MM.1S (cell line): Measurements from ENCODE around the gene AKR1C4.
"Not testable (repeated sequence)": the region's sequence is repeated elsewhere in the genome, so short reads cannot be mapped to it uniquely, and the experiment has no call there.

Source experiments
- DNase-seq: peaks from one replicate; pipeline ENCODE4 v3.0.0-alpha.2; 2015
- H2AFZ ChIP-seq: fragments of 300-600 bp; sonication (generic); 2 replicates; pipeline ENCODE4 v1.6.0; 2016; ENCODE audit warnings: antibody characterized with exemption, low read length
- H3F3A ChIP-seq: fragments of 300-600 bp; sonication (generic); 2 replicates; pipeline ENCODE4 v1.6.1; 2016; ENCODE audit warnings: mild to moderate bottlenecking, antibody characterized with exemption, low read length, moderate library complexity, mixed read lengths; ENCODE audit not compliant: insufficient read depth
- H3K27ac ChIP-seq: fragments of 300-600 bp; sonication (generic); 2 replicates; pipeline ENCODE4 v1.5.1; 2016; ENCODE audit warnings: mild to moderate bottlenecking, low read length
- H3K27me3 ChIP-seq: fragments of 300-600 bp; sonication (generic); replicated peaks from 2 replicates; pipeline ENCODE4 v1.6.0; 2016; ENCODE audit warnings: low read length; ENCODE audit not compliant: insufficient read depth
- H3K36me3 ChIP-seq: fragments of 300-600 bp; sonication (generic); replicated peaks from 2 replicates; pipeline ENCODE4 v1.6.1; 2016; ENCODE audit warnings: mild to moderate bottlenecking, low read length, mixed read lengths; ENCODE audit not compliant: insufficient read depth
- H3K4me1 ChIP-seq: fragments of 300-600 bp; sonication (generic); 2 replicates; pipeline ENCODE4 v1.6.1; 2016; ENCODE audit warnings: low read length, mixed read lengths
- H3K4me2 ChIP-seq: fragments of 300-600 bp; sonication (generic); 2 replicates; pipeline ENCODE4 v1.6.0; 2016; ENCODE audit warnings: low read depth, low read length
- H3K4me3 ChIP-seq: fragments of 300-600 bp; sonication (generic); 2 replicates; pipeline ENCODE4 v1.5.1; 2016; ENCODE audit warnings: low read length, mixed read lengths
- H3K79me2 ChIP-seq: fragments of 300-600 bp; sonication (generic); 2 replicates; pipeline ENCODE4 v1.6.1; 2016; ENCODE audit warnings: mixed run types, low read length, mixed read lengths
- H3K9ac ChIP-seq: fragments of 300-600 bp; sonication (generic); 2 replicates; pipeline ENCODE4 v1.6.1; 2016; ENCODE audit warnings: low read length, mixed read lengths
- H3K9me2 ChIP-seq: fragments of 300-600 bp; sonication (generic); replicated peaks from 2 replicates; pipeline ENCODE4 v1.6.1; 2016; ENCODE audit warnings: mild to moderate bottlenecking, low read length, mixed read lengths; ENCODE audit not compliant: insufficient read depth
- H3K9me3 ChIP-seq: fragments of 300-600 bp; sonication (generic); replicated peaks from 2 replicates; pipeline ENCODE4 v1.6.1; 2016; ENCODE audit warnings: mild to moderate bottlenecking, low read length, mixed read lengths; ENCODE audit not compliant: insufficient read depth
- H4K20me1 ChIP-seq: fragments of 300-600 bp; sonication (generic); 2 replicates; pipeline ENCODE4 v1.6.1; 2016; ENCODE audit warnings: mild to moderate bottlenecking, low read length, moderate library complexity, mixed read lengths; ENCODE audit not compliant: insufficient read depth
- EZH2 ChIP-seq: fragments of 300-600 bp; sonication (generic); optimal IDR thresholded peaks from 2 replicates; pipeline ENCODE3; 2017; ENCODE audit warnings: low read depth, mild to moderate bottlenecking, antibody characterized with exemption, low read length, mixed read lengths
- EZH2phosphoT487 ChIP-seq: fragments of 300-600 bp; sonication (generic); IDR thresholded peaks from 2 replicates; pipeline ENCODE4 v1.6.1; 2018; ENCODE audit warnings: antibody characterized with exemption, low read length
- TF ChIP-seq, protein P1 (sequence below): fragments of 300-600 bp; sonication (generic); IDR thresholded peaks from 2 replicates; pipeline ENCODE4 v1.5.1; 2016; ENCODE audit warnings: antibody characterized with exemption, low read length, mixed read lengths

The AKR1C4 gene

DNA sequence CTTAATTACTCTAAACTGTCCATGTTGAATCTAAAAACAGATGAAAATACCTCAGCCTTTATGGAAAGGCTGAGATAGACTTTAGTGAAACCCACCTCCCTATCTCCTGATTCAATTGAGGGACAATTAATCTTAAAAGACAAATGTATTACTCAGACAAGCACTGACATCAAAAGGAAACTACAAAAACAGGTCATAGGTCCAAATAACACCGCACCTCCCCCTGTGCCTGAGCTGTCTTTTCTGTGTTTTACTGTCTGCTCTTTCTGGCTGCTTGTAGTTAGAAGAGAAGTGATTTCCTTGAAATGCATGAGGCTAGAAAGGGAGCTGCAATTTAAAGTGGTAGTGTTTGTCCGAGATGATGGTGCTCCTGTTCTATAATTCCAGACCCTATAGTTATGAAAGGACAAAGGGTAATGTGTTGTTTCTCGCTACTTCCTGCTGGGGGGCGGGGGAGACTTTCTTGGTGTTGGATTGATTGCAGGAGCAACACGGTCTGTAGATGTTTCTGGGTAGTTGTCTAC is 27.7 kb upstream of the AKR1C4 start:
- Histone ChIP-seq H3K27me3 (no peaks in the 10 kb centered on the region), H3K9ac (no peak overlapping the region)

DNA sequence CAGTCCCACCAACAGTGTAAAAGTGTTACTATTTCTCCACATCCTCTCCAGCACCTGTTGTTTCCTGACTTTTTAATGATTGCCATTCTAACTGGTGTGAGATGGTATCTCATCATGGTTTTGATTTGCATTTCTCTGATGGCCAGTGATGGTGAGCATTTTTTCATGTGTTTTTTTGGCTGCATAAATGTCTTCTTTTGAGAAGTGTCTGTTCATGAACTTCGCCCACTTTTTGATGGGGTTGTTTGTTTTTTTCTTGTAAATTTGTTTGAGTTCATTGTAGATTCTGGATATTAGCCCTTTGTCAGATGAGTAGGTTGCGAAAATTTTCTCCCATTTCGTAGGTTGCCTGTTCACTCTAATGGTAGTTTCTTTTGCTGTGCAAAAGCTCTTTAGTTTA is 21.1 kb upstream of the AKR1C4 start:
- DNase-seq, H3K4me1 ChIP-seq, H3K4me3 ChIP-seq: not testable (repeated sequence)

More for the DNA sequence above, 27.7 kb upstream of the AKR1C4 start:
- no peaks in the 10 kb centered on the region for H3K9me2 ChIP-seq
- no peak overlapping the region for H2AFZ ChIP-seq
- no peaks in the 10 kb centered on the region for H3K9me3 ChIP-seq
- no peaks in the 10 kb centered on the region for H3K4me1 ChIP-seq
- H3K27ac ChIP-seq: no peak overlapping the region
- no peaks in the 10 kb centered on the region for H3K36me3 ChIP-seq
- DNase-seq: no peak
- TF ChIP-seq EZH2phosphoT487 (no peak), EZH2 (no peak)
- TF ChIP-seq, protein P1, sequence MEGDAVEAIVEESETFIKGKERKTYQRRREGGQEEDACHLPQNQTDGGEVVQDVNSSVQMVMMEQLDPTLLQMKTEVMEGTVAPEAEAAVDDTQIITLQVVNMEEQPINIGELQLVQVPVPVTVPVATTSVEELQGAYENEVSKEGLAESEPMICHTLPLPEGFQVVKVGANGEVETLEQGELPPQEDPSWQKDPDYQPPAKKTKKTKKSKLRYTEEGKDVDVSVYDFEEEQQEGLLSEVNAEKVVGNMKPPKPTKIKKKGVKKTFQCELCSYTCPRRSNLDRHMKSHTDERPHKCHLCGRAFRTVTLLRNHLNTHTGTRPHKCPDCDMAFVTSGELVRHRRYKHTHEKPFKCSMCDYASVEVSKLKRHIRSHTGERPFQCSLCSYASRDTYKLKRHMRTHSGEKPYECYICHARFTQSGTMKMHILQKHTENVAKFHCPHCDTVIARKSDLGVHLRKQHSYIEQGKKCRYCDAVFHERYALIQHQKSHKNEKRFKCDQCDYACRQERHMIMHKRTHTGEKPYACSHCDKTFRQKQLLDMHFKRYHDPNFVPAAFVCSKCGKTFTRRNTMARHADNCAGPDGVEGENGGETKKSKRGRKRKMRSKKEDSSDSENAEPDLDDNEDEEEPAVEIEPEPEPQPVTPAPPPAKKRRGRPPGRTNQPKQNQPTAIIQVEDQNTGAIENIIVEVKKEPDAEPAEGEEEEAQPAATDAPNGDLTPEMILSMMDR: no peak
- H3K4me2 ChIP-seq: no peak overlapping the region
- H3K79me2 ChIP-seq: no peaks in the 10 kb centered on the region
- H4K20me1 ChIP-seq: no peaks in the 10 kb centered on the region
- no peak overlapping the region for H3K4me3 ChIP-seq
- no peaks in the 10 kb centered on the region for H3F3A ChIP-seq

DNA sequence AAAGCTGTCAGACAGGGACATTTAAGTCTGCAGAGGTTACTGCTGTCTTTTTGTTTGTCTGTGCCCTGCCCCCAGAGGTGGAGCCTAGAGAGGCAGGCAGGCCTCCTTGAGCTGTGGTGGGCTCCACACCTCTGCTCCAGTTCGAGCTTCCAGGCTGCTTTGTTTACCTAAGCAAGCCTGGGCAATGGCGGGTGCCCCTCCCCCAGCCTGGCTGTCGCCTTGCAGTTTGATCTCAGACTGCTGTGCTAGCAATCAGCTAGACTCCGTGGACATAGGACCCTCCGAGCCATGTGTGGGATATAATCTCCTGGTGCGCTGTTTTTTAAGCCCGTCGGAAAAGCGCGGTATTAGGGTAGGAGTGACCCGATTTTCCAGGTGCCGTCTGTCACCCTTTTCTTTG is 16.1 kb upstream of the AKR1C4 start:
- H3K79me2 ChIP-seq, H3K4me3 ChIP-seq, H3F3A ChIP-seq, H3K36me3 ChIP-seq, H3K27ac ChIP-seq, H2AFZ ChIP-seq, H3K9ac ChIP-seq, H4K20me1 ChIP-seq, H3K4me2 ChIP-seq, H3K4me1 ChIP-seq, H3K9me3 ChIP-seq, H3K9me2 ChIP-seq, DNase-seq, H3K27me3 ChIP-seq: not testable (repeated sequence)

More for the DNA sequence above, 21.1 kb upstream of the AKR1C4 start:
- not testable (repeated sequence) for H3K79me2 ChIP-seq, H3K27ac ChIP-seq, H3K9ac ChIP-seq, H3K9me2 ChIP-seq, H2AFZ ChIP-seq, H3K4me2 ChIP-seq, H3K27me3 ChIP-seq, H4K20me1 ChIP-seq, H3K9me3 ChIP-seq, H3K36me3 ChIP-seq, H3F3A ChIP-seq

DNA sequence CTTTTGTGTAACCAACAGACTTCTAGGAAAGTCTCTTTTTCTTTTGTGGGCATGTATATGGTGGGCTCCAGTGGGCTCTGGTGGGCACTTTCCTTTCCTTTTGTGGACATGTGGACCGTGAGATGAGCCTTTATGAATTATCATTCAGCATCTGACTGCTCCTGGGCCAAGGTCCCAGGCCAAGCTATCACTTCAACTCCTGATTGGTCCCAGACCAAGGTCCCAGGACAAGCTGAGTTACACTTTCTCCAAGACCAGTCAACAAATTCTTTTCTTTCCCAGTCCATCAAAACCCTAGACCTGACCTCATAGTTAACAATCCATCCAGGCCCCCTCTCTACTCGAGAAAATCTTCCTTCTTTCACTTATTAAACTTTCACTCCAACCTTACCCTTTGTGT is 12.7 kb upstream of the AKR1C4 start:
- Histone ChIP-seq H3K36me3 (no peaks in the 10 kb centered on the region), H2AFZ (no peak overlapping the region), H3K9me3 (no peaks in the 10 kb centered on the region), H3K9ac (no peak overlapping the region), H3K9me2 (no peaks in the 10 kb centered on the region), H4K20me1 (no peaks in the 10 kb centered on the region), H3K27me3 (no peaks in the 10 kb centered on the region), H3F3A (no peaks in the 10 kb centered on the region), H3K79me2 (no peaks in the 10 kb centered on the region), H3K4me2 (no peak overlapping the region), H3K27ac (no peak overlapping the region), H3K4me3 (no peak overlapping the region), H3K4me1 (no peaks in the 10 kb centered on the region)
- no peak for DNase-seq
- TF ChIP-seq EZH2: no peak
- TF ChIP-seq, protein P1: no peak
- TF ChIP-seq EZH2phosphoT487: no peak
